Measurements from ENCODE around the gene SLC25A19. TPM values are rescaled to one million over a fixed set of nuclear protein-coding genes. Genes with fewer than 3 reads are reported as not detected.

Gene SLC25A19
- total RNA-seq, 2 donors from 2014 or later, result 6.1 to 12.6 TPM

- ATAC-seq (ENCODE audit: insufficient number of reproducible peaks, low FRiP score, low read depth) (peak; percentile 64), DNase-seq (ENCODE audit: low spot score) (no peak)
- Histone ChIP-seq H3K27ac (peak overlapping the region; percentile 71 to 87), H3K36me3 (peaks cover 7% of the 10 kb centered on the region), H3K9me3 (no peaks in the 10 kb centered on the region), H3K4me3 (peak overlapping the region; percentile 97), H3K4me1 (ENCODE audit: control insufficient read depth in 1 of 2, low read depth in 2 of 2) (peaks cover 12 to 25% of the 10 kb centered on the region in 2 donors), H3K27me3 (replicated peaks; ENCODE audit: insufficient read depth) (no peaks in the 10 kb centered on the region)
- TF ChIP-seq, protein P1, sequence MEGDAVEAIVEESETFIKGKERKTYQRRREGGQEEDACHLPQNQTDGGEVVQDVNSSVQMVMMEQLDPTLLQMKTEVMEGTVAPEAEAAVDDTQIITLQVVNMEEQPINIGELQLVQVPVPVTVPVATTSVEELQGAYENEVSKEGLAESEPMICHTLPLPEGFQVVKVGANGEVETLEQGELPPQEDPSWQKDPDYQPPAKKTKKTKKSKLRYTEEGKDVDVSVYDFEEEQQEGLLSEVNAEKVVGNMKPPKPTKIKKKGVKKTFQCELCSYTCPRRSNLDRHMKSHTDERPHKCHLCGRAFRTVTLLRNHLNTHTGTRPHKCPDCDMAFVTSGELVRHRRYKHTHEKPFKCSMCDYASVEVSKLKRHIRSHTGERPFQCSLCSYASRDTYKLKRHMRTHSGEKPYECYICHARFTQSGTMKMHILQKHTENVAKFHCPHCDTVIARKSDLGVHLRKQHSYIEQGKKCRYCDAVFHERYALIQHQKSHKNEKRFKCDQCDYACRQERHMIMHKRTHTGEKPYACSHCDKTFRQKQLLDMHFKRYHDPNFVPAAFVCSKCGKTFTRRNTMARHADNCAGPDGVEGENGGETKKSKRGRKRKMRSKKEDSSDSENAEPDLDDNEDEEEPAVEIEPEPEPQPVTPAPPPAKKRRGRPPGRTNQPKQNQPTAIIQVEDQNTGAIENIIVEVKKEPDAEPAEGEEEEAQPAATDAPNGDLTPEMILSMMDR (IDR thresholded peaks at IDR 0.05), result peak; percentile 75
Observed at GRCh38 chr17:75271233-75271954, 17.8 kb downstream of the SLC25A19 start.

GRCh38 chr17:75270966-75271232, 18.3 kb downstream of the SLC25A19 start, which contains the start of gene MIF4GD:
TSS of gene MIF4GD (minus strand) at chr17:75271231. CDS start at chr17:75270195, 1,036 bp downstream.
- peak within 1 kb of the TSS; percentile 97 to 99 for H3K27ac ChIP-seq
- peaks cover 12 to 25% of the 10 kb centered on the region in 2 donors for H3K4me1 ChIP-seq (ENCODE audit: control insufficient read depth in 1 of 2, low read depth in 2 of 2)
- H3K4me3 ChIP-seq, result peak within 1 kb of the TSS; percentile 97
- peaks cover 12% of the 10 kb centered on the region for H3K36me3 ChIP-seq
- ATAC-seq (ENCODE audit: insufficient number of reproducible peaks, low FRiP score, low read depth) (no peak), DNase-seq (ENCODE audit: low spot score) (no peak)
- no peaks in the 10 kb centered on the region for H3K27me3 ChIP-seq (replicated peaks; ENCODE audit: insufficient read depth)
- TF ChIP-seq, protein P1 (IDR thresholded peaks at IDR 0.05), result no peak
- no peaks in the 10 kb centered on the region for H3K9me3 ChIP-seq

- TF ChIP-seq, protein P1 (IDR thresholded peaks at IDR 0.05), result peak; percentile 41
- peak; percentile 34 for ATAC-seq (ENCODE audit: insufficient number of reproducible peaks, low FRiP score, low read depth)
- Histone ChIP-seq H3K36me3 (peaks cover 17% of the 10 kb centered on the region), H3K4me1 (ENCODE audit: control insufficient read depth in 1 of 2, low read depth in 2 of 2) (peaks cover 12 to 25% of the 10 kb centered on the region in 2 donors), H3K27me3 (replicated peaks; ENCODE audit: insufficient read depth) (no peaks in the 10 kb centered on the region), H3K27ac (peak overlapping the region; percentile 97 to 99), H3K9me3 (no peaks in the 10 kb centered on the region), H3K4me3 (peak overlapping the region; percentile 97)
- no peak for DNase-seq (ENCODE audit: low spot score)
Observed at GRCh38 chr17:75270218-75270965, 18.8 kb downstream of the SLC25A19 start.

DNA sequence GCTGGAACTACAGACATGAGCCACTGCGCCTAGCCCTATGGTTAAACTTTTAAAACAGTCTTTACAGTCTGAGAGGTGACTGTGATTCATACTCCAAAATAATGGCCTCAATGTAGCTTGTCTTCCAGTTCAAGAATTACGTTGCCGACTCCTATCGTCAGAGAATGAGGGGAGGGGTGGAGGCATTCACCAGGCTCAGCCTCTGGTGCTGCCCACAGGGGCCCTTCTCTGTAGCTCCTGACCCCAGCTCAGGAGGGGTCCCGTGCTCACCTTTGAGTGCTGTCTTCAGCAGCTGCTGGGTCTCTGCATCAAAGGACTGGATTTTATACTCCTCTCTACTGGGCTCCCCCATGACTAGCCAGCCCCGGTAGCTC, 19.4 kb downstream of the SLC25A19 start:
- Histone ChIP-seq H3K4me1 (ENCODE audit: control insufficient read depth in 1 of 2, low read depth in 2 of 2) (peaks cover 12 to 25% of the 10 kb centered on the region in 2 donors), H3K4me3 (peak overlapping the region; percentile 97), H3K36me3 (peaks cover 19% of the 10 kb centered on the region), H3K27me3 (replicated peaks; ENCODE audit: insufficient read depth) (no peaks in the 10 kb centered on the region), H3K9me3 (no peaks in the 10 kb centered on the region), H3K27ac (peak overlapping the region; percentile 97 to 99)
- DNase-seq (ENCODE audit: low spot score), result no peak
- ATAC-seq (ENCODE audit: insufficient number of reproducible peaks, low FRiP score, low read depth), result no peak
- TF ChIP-seq, protein P1 (IDR thresholded peaks at IDR 0.05), result no peak

- peaks cover 19% of the 10 kb centered on the region for H3K36me3 ChIP-seq
- H3K4me1 ChIP-seq (ENCODE audit: control insufficient read depth in 1 of 2, low read depth in 2 of 2), result peaks cover 14 to 22% of the 10 kb centered on the region in 2 donors
- no peaks in the 10 kb centered on the region for H3K9me3 ChIP-seq
- DNase-seq (ENCODE audit: low spot score) (no peak), ATAC-seq (ENCODE audit: insufficient number of reproducible peaks, low FRiP score, low read depth) (no peak)
- no peaks in the 10 kb centered on the region for H3K27me3 ChIP-seq (replicated peaks; ENCODE audit: insufficient read depth)
- TF ChIP-seq, protein P1 (IDR thresholded peaks at IDR 0.05), result no peak
- no peak overlapping the region for H3K27ac ChIP-seq
- no peak overlapping the region for H3K4me3 ChIP-seq
Observed at GRCh38 chr17:75267411-75268232, 21.6 kb downstream of the SLC25A19 start.
